DMS114 treated with DMSO at 0.1 percent for 48 hours (cell line): Measurements from ENCODE around the gene SRP54.
"Not testable (repeated sequence)": the region's sequence is repeated elsewhere in the genome, so short reads cannot be mapped to it uniquely, and the experiment has no call there.

Source experiments
- DNase-seq: peaks from one replicate; lab custom pipeline; 2025; ENCODE audit not compliant: unreplicated experiment; lab: John Stamatoyannopoulos, UW

The SRP54 gene

GRCh38 chr14:34983148-34983760 is 462 bp downstream of the SRP54 start:
- no peak for DNase-seq

GRCh38 chr14:34983786-34984185 is 994 bp downstream of the SRP54 start:
- no peak for DNase-seq

- DNase-seq = no peak
Observed at GRCh38 chr14:34985740-34986139, 2.9 kb downstream of the SRP54 start.

GRCh38 chr14:34987180-34987579 is 4.4 kb downstream of the SRP54 start:
- no peak for DNase-seq

GRCh38 chr14:34989762-34990161 is 7.0 kb downstream of the SRP54 start:
- no peak for DNase-seq

GRCh38 chr14:34993426-34993825 is 10.6 kb downstream of the SRP54 start:
- no peak for DNase-seq

GRCh38 chr14:34994668-34995067 is 11.9 kb downstream of the SRP54 start:
- no peak for DNase-seq

GRCh38 chr14:34997762-34998161 is 15.0 kb downstream of the SRP54 start:
- no peak for DNase-seq

- no peak for DNase-seq
Observed at GRCh38 chr14:34999500-34999899, 16.7 kb downstream of the SRP54 start.

- DNase-seq = no peak
Observed at GRCh38 chr14:35001621-35002020, 18.8 kb downstream of the SRP54 start.

GRCh38 chr14:35004839-35005238 is 22.0 kb downstream of the SRP54 start:
- DNase-seq = no peak

- no peak for DNase-seq
Observed at GRCh38 chr14:35016568-35016967, 33.8 kb downstream of the SRP54 start.

- DNase-seq = no peak
Observed at GRCh38 chr14:35020713-35021112, 37.9 kb downstream of the SRP54 start.

GRCh38 chr14:35028435-35028834 is 45.6 kb downstream of the SRP54 start:
- no peak for DNase-seq

GRCh38 chr14:35032562-35032961 is 49.8 kb downstream of the SRP54 start:
- no peak for DNase-seq

GRCh38 chr14:35034440-35034833 is 51.6 kb downstream of the SRP54 start:
- no peak for DNase-seq

- DNase-seq = not testable (repeated sequence)
Observed at GRCh38 chr14:35034944-35035554, 52.3 kb downstream of the SRP54 start.

GRCh38 chr14:35038312-35038711 is 55.5 kb downstream of the SRP54 start:
- DNase-seq = not testable (repeated sequence)

- DNase-seq = no peak
Observed at GRCh38 chr14:35042632-35043031, 59.8 kb downstream of the SRP54 start.

- DNase-seq = no peak
Observed at GRCh38 chr14:35043046-35043445, 60.3 kb downstream of the SRP54 start.

- no peak for DNase-seq
Observed at GRCh38 chr14:35044939-35045797, 62.4 kb downstream of the SRP54 start.

GRCh38 chr14:35045798-35046047 is 62.9 kb downstream of the SRP54 start:
- DNase-seq = no peak
